ENCODE results near the gene SLC35F4. TPM values are rescaled to one million over a fixed set of nuclear protein-coding genes. Genes with fewer than 3 reads are reported as not detected.

The SLC35F4 gene
- polyA plus RNA-seq, 1 donor (not counting 4 experiments of a cell fraction or from before 2014, with no cell fraction given): not detected

DNA sequence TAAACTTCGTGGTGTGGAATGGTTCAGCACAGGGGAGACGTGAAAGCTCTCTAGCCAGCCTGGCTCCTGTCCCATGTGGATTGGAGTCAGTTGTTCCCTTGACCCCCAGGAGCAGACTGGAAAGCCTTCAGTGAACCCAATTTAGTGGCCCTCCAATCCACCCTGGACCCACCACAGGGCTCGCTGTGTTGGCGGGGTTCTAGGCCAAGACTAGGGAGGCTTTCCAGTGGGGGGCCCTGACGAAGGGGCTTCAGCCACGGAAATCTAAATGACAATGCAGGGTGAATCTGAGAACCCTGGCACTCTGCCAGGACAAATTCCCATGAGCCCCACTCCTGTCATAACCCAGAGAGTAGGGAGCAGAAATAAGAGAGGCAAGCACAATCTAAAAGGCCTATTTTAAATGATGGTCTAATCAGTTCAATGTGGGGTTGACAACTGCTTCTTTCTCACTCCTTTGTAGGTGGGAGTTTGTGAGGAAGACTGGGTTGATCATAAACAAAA lies 110.8 kb downstream of the SLC35F4 start:
- DNase-seq (ENCODE audit: low read depth, low spot score) (no peak), FAIRE-seq (no peak)
- Histone ChIP-seq H2AFZ (ENCODE audit: control insufficient read depth, low read length) (no peak overlapping the region), H3K9ac (ENCODE audit: control insufficient read depth, extremely low read depth, insufficient read depth, low read length) (no peak overlapping the region), H3K79me2 (ENCODE audit: control insufficient read depth, insufficient read depth, low read length) (no peaks in the 10 kb centered on the region), H3K27ac (ENCODE audit: control insufficient read depth, insufficient read depth, low read length) (no peak overlapping the region), H4K20me1 (ENCODE audit: control insufficient read depth, extremely low read depth, insufficient read depth, low read length) (no peaks in the 10 kb centered on the region), H3K4me1 (ENCODE audit: control insufficient read depth, extremely low read depth, insufficient read depth, low read length) (no peaks in the 10 kb centered on the region), H3K4me3 (ENCODE audit: control insufficient read depth in 2 of 3, extremely low read depth in 1 of 3, insufficient read depth in 2 of 3, low read depth in 1 of 3, low read length in 3 of 3) (no peak overlapping the region), H3K9me1 (ENCODE audit: control insufficient read depth, extremely low read depth, insufficient read depth, low read length) (no peaks in the 10 kb centered on the region), H3K9me3 (ENCODE audit: control insufficient read depth, low read depth, low read length) (no peaks in the 10 kb centered on the region), H3K27me3 (ENCODE audit: control insufficient read depth, extremely low read depth, insufficient read depth, low read length) (no peaks in the 10 kb centered on the region), H3K4me2 (ENCODE audit: control insufficient read depth, extremely low read depth, insufficient read depth, low read depth, low read length) (no peak overlapping the region), H3K36me3 (ENCODE audit: control insufficient read depth in 2 of 2, extremely low read depth in 1 of 2, insufficient read depth in 2 of 2, low read length in 2 of 2) (no peaks in the 10 kb centered on the region)
- dilution Hi-C loops (cut with MboI; ENCODE audit: extremely low pct_ligation_motif_present, low sequenced_read_pairs): no loop called here
- no peak for TF ChIP-seq EZH2 (IDR thresholded peaks at IDR 0.05; ENCODE audit: low read length)
- TF ChIP-seq, protein P1, sequence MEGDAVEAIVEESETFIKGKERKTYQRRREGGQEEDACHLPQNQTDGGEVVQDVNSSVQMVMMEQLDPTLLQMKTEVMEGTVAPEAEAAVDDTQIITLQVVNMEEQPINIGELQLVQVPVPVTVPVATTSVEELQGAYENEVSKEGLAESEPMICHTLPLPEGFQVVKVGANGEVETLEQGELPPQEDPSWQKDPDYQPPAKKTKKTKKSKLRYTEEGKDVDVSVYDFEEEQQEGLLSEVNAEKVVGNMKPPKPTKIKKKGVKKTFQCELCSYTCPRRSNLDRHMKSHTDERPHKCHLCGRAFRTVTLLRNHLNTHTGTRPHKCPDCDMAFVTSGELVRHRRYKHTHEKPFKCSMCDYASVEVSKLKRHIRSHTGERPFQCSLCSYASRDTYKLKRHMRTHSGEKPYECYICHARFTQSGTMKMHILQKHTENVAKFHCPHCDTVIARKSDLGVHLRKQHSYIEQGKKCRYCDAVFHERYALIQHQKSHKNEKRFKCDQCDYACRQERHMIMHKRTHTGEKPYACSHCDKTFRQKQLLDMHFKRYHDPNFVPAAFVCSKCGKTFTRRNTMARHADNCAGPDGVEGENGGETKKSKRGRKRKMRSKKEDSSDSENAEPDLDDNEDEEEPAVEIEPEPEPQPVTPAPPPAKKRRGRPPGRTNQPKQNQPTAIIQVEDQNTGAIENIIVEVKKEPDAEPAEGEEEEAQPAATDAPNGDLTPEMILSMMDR (optimal IDR thresholded peaks at IDR 0.05 in 1 of 3, IDR thresholded peaks at IDR 0.05 in 1 of 3, conservative IDR thresholded peaks at IDR 0.05 in 1 of 3; ENCODE audit: extremely low read depth in 1 of 3, insufficient read depth in 2 of 3, low read length in 3 of 3): no peak

DNA sequence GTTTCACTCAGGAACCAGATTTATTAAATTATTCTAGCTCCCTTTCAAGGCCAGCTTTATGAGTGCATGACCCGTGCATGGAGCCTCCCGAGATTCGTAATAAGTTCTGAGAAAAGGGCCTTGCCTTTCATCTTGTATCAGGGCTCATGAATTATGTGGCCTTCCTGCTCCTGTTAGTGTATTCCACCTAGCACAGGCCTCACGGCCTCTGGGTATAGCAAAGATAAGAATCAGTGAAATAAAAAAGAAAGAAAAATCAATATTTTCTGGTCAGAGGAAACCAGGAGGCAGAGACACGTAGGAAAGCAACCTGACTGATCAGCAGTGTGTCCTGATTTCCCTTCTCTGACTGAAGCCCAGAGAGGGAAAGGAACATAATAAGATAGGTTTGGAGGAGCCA lies 111.4 kb downstream of the SLC35F4 start:
- no peaks in the 10 kb centered on the region for H3K79me2 ChIP-seq (ENCODE audit: control insufficient read depth, insufficient read depth, low read length)
- no peaks in the 10 kb centered on the region for H4K20me1 ChIP-seq (ENCODE audit: control insufficient read depth, extremely low read depth, insufficient read depth, low read length)
- TF ChIP-seq EZH2 (IDR thresholded peaks at IDR 0.05; ENCODE audit: low read length): no peak
- TF ChIP-seq, protein P1 (optimal IDR thresholded peaks at IDR 0.05 in 1 of 3, IDR thresholded peaks at IDR 0.05 in 1 of 3, conservative IDR thresholded peaks at IDR 0.05 in 1 of 3; ENCODE audit: extremely low read depth in 1 of 3, insufficient read depth in 2 of 3, low read length in 3 of 3): no peak
- H3K9me1 ChIP-seq (ENCODE audit: control insufficient read depth, extremely low read depth, insufficient read depth, low read length): no peaks in the 10 kb centered on the region
- peaks cover under 1% of the 10 kb centered on the region for H3K4me1 ChIP-seq (ENCODE audit: control insufficient read depth, extremely low read depth, insufficient read depth, low read length)
- no peak overlapping the region for H3K4me3 ChIP-seq (ENCODE audit: control insufficient read depth in 2 of 3, extremely low read depth in 1 of 3, insufficient read depth in 2 of 3, low read depth in 1 of 3, low read length in 3 of 3)
- H3K27ac ChIP-seq (ENCODE audit: control insufficient read depth, insufficient read depth, low read length): no peak overlapping the region
- H3K9ac ChIP-seq (ENCODE audit: control insufficient read depth, extremely low read depth, insufficient read depth, low read length): no peak overlapping the region
- no peak overlapping the region for H3K4me2 ChIP-seq (ENCODE audit: control insufficient read depth, extremely low read depth, insufficient read depth, low read depth, low read length)
- H3K9me3 ChIP-seq (ENCODE audit: control insufficient read depth, low read depth, low read length): no peaks in the 10 kb centered on the region
- dilution Hi-C loops (cut with MboI; ENCODE audit: extremely low pct_ligation_motif_present, low sequenced_read_pairs): no loop called here
- H3K36me3 ChIP-seq (ENCODE audit: control insufficient read depth in 2 of 2, extremely low read depth in 1 of 2, insufficient read depth in 2 of 2, low read length in 2 of 2): no peaks in the 10 kb centered on the region
- FAIRE-seq (no peak), DNase-seq (ENCODE audit: low read depth, low spot score) (no peak)
- no peak overlapping the region for H2AFZ ChIP-seq (ENCODE audit: control insufficient read depth, low read length)
- no peaks in the 10 kb centered on the region for H3K27me3 ChIP-seq (ENCODE audit: control insufficient read depth, extremely low read depth, insufficient read depth, low read length)
